Measurements from ENCODE around the gene OR10V1.

OR10V1 gene

GRCh38 chr11:59667812-59668187 is 45.8 kb downstream of the OR10V1 start:
- no peak for DNase-seq

GRCh38 chr11:59666969-59667368 is 46.7 kb downstream of the OR10V1 start:
- DNase-seq = no peak
